ENCODE results near the gene SGCD. TPM values are rescaled to one million over a fixed set of nuclear protein-coding genes. Genes with fewer than 3 reads are reported as not detected.
A peak's percentile ranks its signal among the peaks of the same experiment; 100 is the strongest.

SGCD gene
- polyA plus RNA-seq, 4 donors: 0.22 to 7.5 (median 0.62) TPM

DNA sequence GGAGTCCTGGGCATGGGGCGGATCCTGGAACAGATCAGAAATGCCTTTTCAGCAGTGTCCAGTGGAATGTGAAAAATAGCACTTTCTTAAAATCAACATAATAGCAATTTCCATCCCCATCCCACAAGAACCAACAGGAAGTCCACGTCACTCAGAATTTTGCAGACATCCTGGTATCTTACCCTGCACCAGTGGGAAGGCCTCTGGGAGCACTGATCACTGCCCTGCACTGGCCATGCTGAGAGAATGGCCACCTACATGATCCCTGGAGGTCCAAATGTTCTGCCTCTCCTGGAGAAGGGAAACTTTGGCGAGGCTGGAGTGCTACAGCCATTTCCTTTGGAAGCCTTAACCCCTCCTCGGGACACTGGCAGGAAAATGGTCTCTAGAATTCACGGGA is 173.8 kb downstream of the SGCD start:
- no peaks in the 10 kb centered on the region for H3K9me3 ChIP-seq (ENCODE audit: control insufficient read depth in 2 of 2, insufficient read depth in 1 of 2, low read depth in 1 of 2, low read length in 1 of 2)
- WGBS, 3 donors: 62 to 75% (median 74%) methylated on average over 5 of the region's 5 CpGs
- no peak overlapping the region for H3K27ac ChIP-seq (ENCODE audit: low read depth in 1 of 3, low read length in 2 of 3)
- DNase-seq (no peak), FAIRE-seq (no peak)
- H3K4me1 ChIP-seq (ENCODE audit: control insufficient read depth in 3 of 3, insufficient read depth in 2 of 3, low read depth in 1 of 3, low read length in 2 of 3): no peaks in the 10 kb centered on the region
- no peaks in the 10 kb centered on the region for H3K27me3 ChIP-seq (ENCODE audit: control insufficient read depth in 3 of 3, insufficient read depth in 3 of 3, low read length in 3 of 3)
- H3K4me3 ChIP-seq (ENCODE audit: low read depth in 1 of 3, low read length in 3 of 3): no peak overlapping the region
- H3K36me3 ChIP-seq (ENCODE audit: control insufficient read depth in 3 of 3, insufficient read depth in 2 of 3, low read depth in 1 of 3, low read length in 3 of 3): no peaks in the 10 kb centered on the region

DNA sequence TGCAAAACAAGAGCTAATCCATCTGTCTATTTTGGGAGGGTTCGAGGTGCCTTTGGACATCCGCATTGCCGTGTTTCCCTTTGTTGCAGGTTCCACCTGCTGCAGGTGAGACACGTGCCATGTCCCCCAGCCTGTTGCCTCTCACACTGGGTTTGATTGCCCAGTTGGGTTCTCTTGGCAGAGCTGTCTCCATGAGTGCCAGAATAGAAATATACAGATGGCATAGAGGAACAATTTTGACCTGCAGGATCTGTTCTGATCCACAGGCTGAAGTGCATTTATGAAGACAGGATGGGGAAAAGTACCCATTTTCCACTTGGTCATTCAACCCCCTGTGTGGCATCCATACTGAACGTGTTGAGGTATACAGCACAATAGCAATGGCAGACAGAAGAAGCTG is 178.1 kb downstream of the SGCD start:
- Histone ChIP-seq H3K27ac (ENCODE audit: low read depth in 1 of 3, low read length in 2 of 3) (no peak overlapping the region), H3K27me3 (ENCODE audit: control insufficient read depth in 3 of 3, insufficient read depth in 3 of 3, low read length in 3 of 3) (no peaks in the 10 kb centered on the region), H3K36me3 (ENCODE audit: control insufficient read depth in 3 of 3, insufficient read depth in 2 of 3, low read depth in 1 of 3, low read length in 3 of 3) (no peaks in the 10 kb centered on the region), H3K4me3 (ENCODE audit: low read depth in 1 of 3, low read length in 3 of 3) (no peak overlapping the region), H3K4me1 (ENCODE audit: control insufficient read depth in 3 of 3, insufficient read depth in 2 of 3, low read depth in 1 of 3, low read length in 2 of 3) (no peaks in the 10 kb centered on the region), H3K9me3 (ENCODE audit: control insufficient read depth in 2 of 2, insufficient read depth in 1 of 2, low read depth in 1 of 2, low read length in 1 of 2) (no peaks in the 10 kb centered on the region)
- FAIRE-seq (no peak), DNase-seq (no peak)
- 66 to 82% (median 77%) methylated on average over 5 of the region's 5 CpGs for WGBS, 3 donors

DNA sequence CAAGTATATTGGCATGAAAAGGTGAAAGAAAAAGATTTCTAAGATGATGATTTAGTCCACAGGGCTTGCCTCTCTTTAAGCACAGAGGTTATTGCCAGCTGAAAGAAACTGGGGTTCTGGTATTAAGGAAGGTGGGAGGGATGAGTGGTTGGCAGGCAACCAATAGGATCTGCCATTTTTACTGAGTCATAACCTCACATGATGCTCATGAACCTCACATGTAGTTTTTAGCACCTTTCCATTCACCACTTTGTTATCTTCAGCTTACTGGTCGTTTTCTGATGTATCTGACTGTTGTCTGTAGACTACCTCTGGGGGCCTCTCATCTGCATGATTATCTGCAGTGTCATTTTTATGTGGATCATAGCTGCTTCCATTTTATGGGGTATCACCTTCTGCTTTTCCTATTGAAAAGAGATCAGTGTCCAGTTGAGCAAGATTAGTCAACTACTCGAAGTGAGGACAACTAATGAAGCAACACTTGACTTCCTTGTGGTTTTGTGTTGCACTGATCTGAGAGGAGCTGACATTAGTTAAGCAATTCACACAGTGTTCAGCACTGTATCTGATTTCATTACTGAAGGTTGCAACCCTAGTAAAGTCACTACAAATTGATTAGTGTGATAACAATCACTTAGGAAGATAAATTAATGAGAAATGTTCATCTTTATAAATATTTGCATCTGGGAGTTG is 186.3 kb downstream of the SGCD start:
- Histone ChIP-seq H3K9me3 (ENCODE audit: control insufficient read depth in 2 of 2, insufficient read depth in 1 of 2, low read depth in 1 of 2, low read length in 1 of 2) (peaks cover 0 to 9% of the 10 kb centered on the region in 2 donors), H3K4me3 (ENCODE audit: low read depth in 1 of 3, low read length in 3 of 3) (no peak overlapping the region), H3K27ac (ENCODE audit: low read depth in 1 of 3, low read length in 2 of 3) (no peak overlapping the region), H3K36me3 (ENCODE audit: control insufficient read depth in 3 of 3, insufficient read depth in 2 of 3, low read depth in 1 of 3, low read length in 3 of 3) (peaks cover 0 to 2% (median 0%) of the 10 kb centered on the region in 3 donors), H3K4me1 (ENCODE audit: control insufficient read depth in 3 of 3, insufficient read depth in 2 of 3, low read depth in 1 of 3, low read length in 2 of 3) (no peaks in the 10 kb centered on the region), H3K27me3 (ENCODE audit: control insufficient read depth in 3 of 3, insufficient read depth in 3 of 3, low read length in 3 of 3) (no peaks in the 10 kb centered on the region)
- WGBS, 3 donors: 5 to 45% (median 13%) methylated on average over 2 of the region's 2 CpGs
- DNase-seq (no peak), FAIRE-seq (no peak)

DNA sequence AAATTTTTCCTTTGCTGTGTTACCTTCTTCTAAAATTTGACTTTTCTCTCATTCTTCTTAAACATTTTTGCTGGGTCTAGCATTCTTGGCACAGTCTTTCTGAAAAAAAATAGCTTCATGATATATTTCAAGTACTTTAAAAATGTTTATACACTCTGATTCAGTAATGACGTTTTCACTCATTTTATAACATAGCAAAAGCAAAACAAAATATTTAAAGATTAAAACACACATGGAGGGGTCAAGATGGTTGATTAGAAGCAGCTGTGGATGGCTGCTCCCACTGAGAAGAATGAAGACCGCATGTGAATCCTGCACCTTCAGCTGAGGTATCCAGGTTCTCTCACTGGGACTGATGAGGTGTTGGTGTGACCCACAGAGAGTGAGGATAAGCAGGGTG is 188.2 kb downstream of the SGCD start:
- Histone ChIP-seq H3K9me3 (ENCODE audit: control insufficient read depth in 2 of 2, insufficient read depth in 1 of 2, low read depth in 1 of 2, low read length in 1 of 2) (peaks cover 0 to 9% of the 10 kb centered on the region in 2 donors), H3K27me3 (ENCODE audit: control insufficient read depth in 3 of 3, insufficient read depth in 3 of 3, low read length in 3 of 3) (no peaks in the 10 kb centered on the region), H3K27ac (ENCODE audit: low read depth in 1 of 3, low read length in 2 of 3) (no peak overlapping the region), H3K36me3 (ENCODE audit: control insufficient read depth in 3 of 3, insufficient read depth in 2 of 3, low read depth in 1 of 3, low read length in 3 of 3) (peaks cover 0 to 2% (median 0%) of the 10 kb centered on the region in 3 donors), H3K4me3 (ENCODE audit: low read depth in 1 of 3, low read length in 3 of 3) (no peak overlapping the region), H3K4me1 (ENCODE audit: control insufficient read depth in 3 of 3, insufficient read depth in 2 of 3, low read depth in 1 of 3, low read length in 2 of 3) (no peaks in the 10 kb centered on the region)
- DNase-seq: no peak
- no peak for FAIRE-seq
- WGBS, 3 donors: 59 to 82% (median 71%) methylated on average over 2 of the region's 2 CpGs

DNA sequence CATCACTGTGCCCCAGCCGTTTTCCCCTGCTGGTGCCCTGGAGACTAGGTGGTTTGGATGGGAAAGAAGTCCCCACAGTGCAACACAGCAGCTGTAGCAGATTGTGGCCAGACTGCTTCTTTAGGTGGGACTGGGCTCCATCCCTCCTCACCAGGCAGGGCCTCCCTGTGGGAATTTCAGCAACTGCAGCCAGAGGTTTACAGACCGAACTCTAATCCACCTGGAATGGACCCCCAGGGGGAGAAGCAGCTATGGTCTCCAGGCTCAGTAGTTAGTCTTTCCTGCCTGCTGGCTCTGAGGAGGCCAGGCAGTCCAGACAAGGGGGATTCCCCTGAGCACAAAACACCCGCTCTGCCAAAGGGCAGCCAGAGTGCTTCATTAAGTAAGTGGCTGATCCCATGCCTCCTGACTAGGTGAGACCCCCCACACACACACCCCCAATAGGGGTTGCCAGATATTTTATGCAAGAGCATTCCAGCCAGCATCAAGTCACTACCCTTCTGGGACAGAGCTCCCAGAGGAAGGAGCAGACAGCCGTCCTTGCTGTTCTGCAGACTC is 188.9 kb downstream of the SGCD start:
- H3K36me3 ChIP-seq (ENCODE audit: control insufficient read depth in 3 of 3, insufficient read depth in 2 of 3, low read depth in 1 of 3, low read length in 3 of 3): peaks cover 0 to 2% (median 0%) of the 10 kb centered on the region in 3 donors
- no peak overlapping the region for H3K27ac ChIP-seq (ENCODE audit: low read depth in 1 of 3, low read length in 2 of 3)
- peaks cover 0 to 9% of the 10 kb centered on the region in 2 donors for H3K9me3 ChIP-seq (ENCODE audit: control insufficient read depth in 2 of 2, insufficient read depth in 1 of 2, low read depth in 1 of 2, low read length in 1 of 2)
- DNase-seq (no peak), FAIRE-seq (no peak)
- 53 to 65% (median 65%) methylated on average over 4 of the region's 4 CpGs for WGBS, 3 donors
- no peaks in the 10 kb centered on the region for H3K4me1 ChIP-seq (ENCODE audit: control insufficient read depth in 3 of 3, insufficient read depth in 2 of 3, low read depth in 1 of 3, low read length in 2 of 3)
- H3K4me3 ChIP-seq (ENCODE audit: low read depth in 1 of 3, low read length in 3 of 3): no peak overlapping the region
- H3K27me3 ChIP-seq (ENCODE audit: control insufficient read depth in 3 of 3, insufficient read depth in 3 of 3, low read length in 3 of 3): no peaks in the 10 kb centered on the region

DNA sequence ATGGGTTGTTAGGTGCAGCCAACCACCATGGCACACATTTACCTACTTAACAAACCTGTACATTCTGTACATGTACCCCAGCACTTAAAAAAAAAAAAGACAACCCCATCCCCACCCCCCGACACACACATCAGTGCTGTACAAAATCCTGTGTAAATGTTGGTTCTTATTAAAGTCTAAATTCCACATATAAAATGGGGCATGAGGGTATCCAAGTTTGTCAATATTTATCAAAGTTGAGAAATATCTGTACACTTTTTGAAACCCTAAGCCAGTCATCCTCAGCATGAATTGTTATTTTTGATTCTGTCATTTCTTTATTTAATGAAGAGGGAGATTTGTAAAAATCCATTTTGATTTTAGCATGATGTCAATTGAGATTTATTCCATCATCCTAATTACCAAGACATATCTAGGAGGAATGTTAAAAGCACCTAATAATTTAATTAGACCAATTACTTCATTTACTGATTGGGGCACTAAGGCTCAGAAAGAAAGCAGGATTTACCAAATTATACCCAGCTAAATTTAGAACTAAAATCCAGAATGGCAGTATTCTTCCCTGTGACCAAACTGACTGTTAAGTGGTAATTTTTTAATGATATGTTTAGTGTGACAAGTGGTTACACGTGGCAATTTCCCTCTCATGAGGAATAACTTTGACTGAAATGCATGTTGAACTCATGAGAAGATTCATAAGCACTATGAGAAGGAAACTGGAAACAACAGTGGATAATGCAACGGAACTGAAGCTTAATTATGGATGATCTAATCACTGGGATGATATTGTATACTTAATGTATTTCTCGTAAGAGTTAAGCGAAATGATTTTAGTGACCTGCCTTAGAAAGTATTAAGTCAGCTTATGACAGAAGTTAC is 195.9 kb downstream of the SGCD start:
- no peak for FAIRE-seq
- 61 to 78% (median 70%) methylated on average over 5 of the region's 5 CpGs for WGBS, 3 donors

DNA sequence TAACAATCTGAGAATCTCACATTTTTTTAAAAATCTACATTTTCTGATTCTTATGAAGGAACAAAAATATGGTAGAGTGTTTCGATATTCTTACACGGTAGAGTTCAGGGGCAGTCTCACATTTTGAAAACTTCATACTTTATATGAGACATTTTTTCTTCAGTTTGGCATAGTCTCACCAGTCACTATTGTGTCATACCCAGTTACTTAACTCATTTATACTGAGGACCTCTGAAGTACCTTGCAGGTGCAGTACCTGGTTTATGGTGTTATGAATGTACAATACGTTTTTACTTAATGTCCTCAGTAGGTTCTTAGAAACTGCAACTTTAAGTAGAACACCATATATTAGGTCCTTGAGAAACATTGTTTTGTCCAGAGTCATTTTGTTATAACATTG is 196.6 kb downstream of the SGCD start:
- Histone ChIP-seq H3K4me3 (ENCODE audit: low read depth in 1 of 3, low read length in 3 of 3) (no peak overlapping the region), H3K27ac (ENCODE audit: low read depth in 1 of 3, low read length in 2 of 3) (no peak overlapping the region), H3K36me3 (ENCODE audit: control insufficient read depth in 3 of 3, insufficient read depth in 2 of 3, low read depth in 1 of 3, low read length in 3 of 3) (no peaks in the 10 kb centered on the region), H3K27me3 (ENCODE audit: control insufficient read depth in 3 of 3, insufficient read depth in 3 of 3, low read length in 3 of 3) (no peaks in the 10 kb centered on the region), H3K9me3 (ENCODE audit: control insufficient read depth in 2 of 2, insufficient read depth in 1 of 2, low read depth in 1 of 2, low read length in 1 of 2) (no peaks in the 10 kb centered on the region), H3K4me1 (ENCODE audit: control insufficient read depth in 3 of 3, insufficient read depth in 2 of 3, low read depth in 1 of 3, low read length in 2 of 3) (no peaks in the 10 kb centered on the region)
- no peak for FAIRE-seq
- no peak for DNase-seq
- 81 to 86% (median 85%) methylated on average over 3 of the region's 3 CpGs for WGBS, 3 donors

More for the DNA sequence above, 195.9 kb downstream of the SGCD start:
- no peak for DNase-seq
- no peak overlapping the region for H3K4me3 ChIP-seq (ENCODE audit: low read depth in 1 of 3, low read length in 3 of 3)
- H3K27me3 ChIP-seq (ENCODE audit: control insufficient read depth in 3 of 3, insufficient read depth in 3 of 3, low read length in 3 of 3): no peaks in the 10 kb centered on the region
- no peaks in the 10 kb centered on the region for H3K9me3 ChIP-seq (ENCODE audit: control insufficient read depth in 2 of 2, insufficient read depth in 1 of 2, low read depth in 1 of 2, low read length in 1 of 2)
- no peaks in the 10 kb centered on the region for H3K4me1 ChIP-seq (ENCODE audit: control insufficient read depth in 3 of 3, insufficient read depth in 2 of 3, low read depth in 1 of 3, low read length in 2 of 3)
- no peaks in the 10 kb centered on the region for H3K36me3 ChIP-seq (ENCODE audit: control insufficient read depth in 3 of 3, insufficient read depth in 2 of 3, low read depth in 1 of 3, low read length in 3 of 3)
- no peak overlapping the region for H3K27ac ChIP-seq (ENCODE audit: low read depth in 1 of 3, low read length in 2 of 3)

DNA sequence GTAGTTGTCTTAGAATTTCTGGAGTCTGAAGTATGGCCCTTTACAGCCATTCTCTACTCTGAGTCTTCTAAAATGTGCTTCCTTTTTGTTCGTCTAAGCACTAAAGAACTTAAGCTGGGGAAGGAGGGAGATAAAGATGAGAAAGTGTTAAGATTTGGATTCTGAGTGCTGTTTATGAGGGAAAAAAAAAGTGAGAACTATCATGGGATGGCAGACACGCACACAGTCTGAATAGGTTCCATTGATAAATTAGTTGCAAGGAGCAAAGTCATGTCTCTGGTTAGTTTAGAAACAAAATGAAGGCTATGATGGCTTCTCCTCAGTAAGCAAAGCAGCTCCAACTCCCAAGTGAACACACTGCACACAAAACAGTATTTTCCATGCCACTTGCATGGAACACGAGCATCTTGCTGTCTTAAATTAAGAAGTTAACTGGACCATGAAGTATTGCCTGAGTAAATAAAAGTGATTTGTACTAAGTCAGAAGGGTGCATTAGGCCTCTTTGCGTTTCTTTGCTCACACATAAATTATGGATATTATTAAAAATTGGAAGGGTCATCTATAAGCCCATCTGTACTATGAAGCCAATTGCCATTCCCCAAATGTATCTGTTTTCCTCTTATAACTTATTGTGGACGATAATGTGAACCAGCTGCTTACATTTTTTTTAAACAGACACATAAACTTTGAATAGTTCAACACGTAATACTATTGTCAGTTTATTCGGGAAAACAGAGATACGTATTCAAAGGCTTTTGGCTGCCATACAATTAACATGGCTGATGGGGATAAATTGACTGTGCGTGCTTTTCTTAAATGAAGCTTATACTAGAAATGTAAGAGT is 199.3 kb downstream of the SGCD start:
- H3K4me1 ChIP-seq (ENCODE audit: control insufficient read depth in 3 of 3, insufficient read depth in 2 of 3, low read depth in 1 of 3, low read length in 2 of 3): no peaks in the 10 kb centered on the region
- 69 to 81% (median 78%) methylated on average over 9 of the region's 9 CpGs for WGBS, 3 donors
- no peaks in the 10 kb centered on the region for H3K36me3 ChIP-seq (ENCODE audit: control insufficient read depth in 3 of 3, insufficient read depth in 2 of 3, low read depth in 1 of 3, low read length in 3 of 3)
- FAIRE-seq (no peak), DNase-seq (peak in 1 of 2 donors; percentile 5)
- H3K27me3 ChIP-seq (ENCODE audit: control insufficient read depth in 3 of 3, insufficient read depth in 3 of 3, low read length in 3 of 3): no peaks in the 10 kb centered on the region
- H3K4me3 ChIP-seq (ENCODE audit: low read depth in 1 of 3, low read length in 3 of 3): no peak overlapping the region
- no peak overlapping the region for H3K27ac ChIP-seq (ENCODE audit: low read depth in 1 of 3, low read length in 2 of 3)
- H3K9me3 ChIP-seq (ENCODE audit: control insufficient read depth in 2 of 2, insufficient read depth in 1 of 2, low read depth in 1 of 2, low read length in 1 of 2): no peaks in the 10 kb centered on the region
